Liver (tissue), 9 donors: ENCODE measurements around the gene GBE1. TPM values are rescaled to one million over a fixed set of nuclear protein-coding genes. Genes with fewer than 3 reads are reported as not detected.

Experiments used
- DNase-seq: peaks from one replicate; pipeline ENCODE4 v3.0.0-alpha.2; 2017; ENCODE audit warnings: low spot score
- H3K27ac ChIP-seq, 2 donors: one replicate each; pipeline ENCODE4 v1.7.0; 2013; ENCODE audit warnings: inconsistent platforms in 2 of 2, low read length in 2 of 2, control low read depth in 1 of 2, low read depth in 1 of 2, mild to moderate bottlenecking in 1 of 2
- H3K27me3 ChIP-seq, 4 donors: one replicate each; pipeline versions ENCODE4 v1.6.1 to v1.7.0; 2013; ENCODE audit warnings: low read length in 3 of 4, inconsistent platforms in 1 of 4, mild to moderate bottlenecking in 1 of 4, moderate library complexity in 1 of 4; ENCODE audit not compliant: control insufficient read depth in 4 of 4, insufficient read depth in 4 of 4
- H3K36me3 ChIP-seq, 4 donors: one replicate each; pipeline versions ENCODE4 v1.6.1 to v1.7.0; 2013; ENCODE audit warnings: low read length in 3 of 4, mild to moderate bottlenecking in 3 of 4, low read depth in 1 of 4, moderate library complexity in 1 of 4; ENCODE audit not compliant: control insufficient read depth in 4 of 4, insufficient read depth in 3 of 4
- H3K4me1 ChIP-seq, 4 donors: one replicate each; pipeline versions ENCODE4 v1.6.1 to v1.7.0; 2013; ENCODE audit warnings: low read length in 3 of 4, mild to moderate bottlenecking in 3 of 4, moderate library complexity in 1 of 4; ENCODE audit not compliant: control insufficient read depth in 4 of 4, insufficient read depth in 4 of 4
- H3K4me3 ChIP-seq, 3 donors: one replicate each; pipeline versions ENCODE4 v1.6.1 to v1.7.0; 2013; ENCODE audit warnings: low read length in 3 of 3, control low read depth in 1 of 3, low read depth in 1 of 3, mild to moderate bottlenecking in 1 of 3
- H3K9ac ChIP-seq, 2 donors: one replicate each; pipeline ENCODE4 v1.7.0; 2013; ENCODE audit warnings: low read length in 2 of 2, mild to moderate bottlenecking in 2 of 2, moderate library complexity in 2 of 2, control low read depth in 1 of 2, low read depth in 1 of 2
- H3K9me3 ChIP-seq, 4 donors: one replicate each; pipeline versions ENCODE4 v1.6.1 to v1.7.0; 2013; ENCODE audit warnings: low read length in 3 of 4; ENCODE audit not compliant: control insufficient read depth in 4 of 4
- EGR1 ChIP-seq, 2 donors: IDR thresholded peaks; 2 replicates each; pipeline ENCODE4 v1.6.1; 2016 to 2018; ENCODE audit warnings: antibody characterized with exemption in 2 of 2, low read depth in 2 of 2
- FOXA1 ChIP-seq: IDR thresholded peaks from 2 replicates; pipeline ENCODE4 v1.6.1; 2016; ENCODE audit warnings: antibody characterized with exemption
- FOXA2 ChIP-seq: IDR thresholded peaks from 2 replicates; pipeline ENCODE4 v1.6.1; 2016; ENCODE audit warnings: antibody characterized with exemption
- HNF4A ChIP-seq, 2 donors: conservative IDR thresholded peaks; 2 replicates each; pipeline ENCODE4 v1.6.1; 2016; ENCODE audit warnings: antibody characterized with exemption in 2 of 2, mild to moderate bottlenecking in 2 of 2
- HNF4G ChIP-seq: IDR thresholded peaks from 2 replicates; pipeline ENCODE4 v1.6.1; 2016; ENCODE audit warnings: antibody characterized with exemption
- NR2F2 ChIP-seq: IDR thresholded peaks from 2 replicates; pipeline ENCODE4 v1.6.1; 2016; ENCODE audit warnings: antibody characterized with exemption
- RAD21 ChIP-seq, 2 donors: IDR thresholded peaks; 2 replicates each; pipeline ENCODE4 v1.6.1; 2016; ENCODE audit warnings: antibody characterized with exemption in 2 of 2, mild to moderate bottlenecking in 2 of 2
- RXRA ChIP-seq, 2 donors: IDR thresholded peaks; 2 replicates each; pipeline ENCODE4 v1.6.1; 2017 to 2018; ENCODE audit warnings: antibody characterized with exemption in 2 of 2, mild to moderate bottlenecking in 1 of 2
- YY1 ChIP-seq: IDR thresholded peaks from 2 replicates; pipeline ENCODE4 v1.6.1; 2016; ENCODE audit warnings: antibody characterized with exemption, mild to moderate bottlenecking
- WGBS: extraction: QIAGEN DNeasy Blood & Tissue Kit; methylation state at CpG from one replicate; pipeline ENCODE4 v1.1.7; 2013; 5-methylcytosine and 5-hydroxymethylcytosine counted together
- polyA plus RNA-seq, 2 donors: library from polyadenylated mRNA; stranded (reverse) in 1 of 2; unstranded in 1 of 2; fragments of 200-250 nt in 1 of 2; fragments of >200 nt in 1 of 2; fragmentation: Nextera tagmentation in 1 of 2; extraction: Ambion mirVana in 1 of 2; gene quantifications; one replicate each; pipeline versions ENCODE4 v1.2.1 to v1.2.3, GENCODE V29; 2013 to 2015
- total RNA-seq, 2 donors: library from RNA; depleted of rRNA; stranded (reverse); fragments of >200 nt; gene quantifications; one replicate each; pipeline ENCODE4 v1.2.3, GENCODE V29; 2014
- TF ChIP-seq, protein P1 (sequence below): IDR thresholded peaks from 2 replicates; pipeline ENCODE4 v1.6.1; 2016; ENCODE audit warnings: antibody characterized with exemption
- TF ChIP-seq, protein P2 (sequence below): fragments of 150-350 bp; IDR thresholded peaks from 2 replicates; pipeline ENCODE4 v1.5.1; 2017; ENCODE audit warnings: improper control_type of control experiment, low read depth, low read length; ENCODE audit not compliant: missing input control
- TF ChIP-seq, protein P3 (sequence below): IDR thresholded peaks from 2 replicates; pipeline ENCODE4 v1.6.1; 2016; ENCODE audit warnings: antibody characterized with exemption
- TF ChIP-seq, protein P4 (sequence below): IDR thresholded peaks from 2 replicates; pipeline ENCODE4 v1.6.1; 2016; ENCODE audit warnings: antibody characterized with exemption
- TF ChIP-seq, protein P5 (sequence below): IDR thresholded peaks from 2 replicates; pipeline ENCODE4 v1.6.1; 2016; ENCODE audit warnings: antibody characterized with exemption, mild to moderate bottlenecking
- donor health status: healthy.
- donor health status: healthy.
- donor health status: healthy.
- donor health status: healthy.
- donor health status: healthy.

GBE1 gene
- total and polyA plus RNA-seq, 4 donors, result 22.5 to 95.6 (median 25.8) TPM

DNA sequence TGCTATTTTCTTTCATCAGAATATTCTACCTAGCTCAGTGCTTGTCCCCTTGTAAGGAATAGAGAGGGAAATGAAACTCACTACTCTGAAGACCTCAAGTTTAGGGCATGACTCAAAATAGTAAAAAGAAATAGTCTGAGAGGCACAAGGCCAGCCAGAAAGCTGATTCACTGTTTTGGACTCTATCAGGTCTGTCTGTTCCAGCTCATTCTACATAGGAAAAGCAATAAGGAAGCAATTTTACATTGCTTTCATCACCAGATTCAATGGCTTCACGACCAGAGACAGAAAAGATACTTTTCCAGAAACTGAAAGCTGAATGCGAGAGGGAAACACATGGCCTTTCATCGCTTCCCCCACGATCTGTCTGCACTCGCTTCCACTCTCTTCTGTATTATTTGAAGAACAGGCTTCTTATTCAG lies 276.0 kb downstream of the GBE1 start (continued):
- TF ChIP-seq, protein P1, sequence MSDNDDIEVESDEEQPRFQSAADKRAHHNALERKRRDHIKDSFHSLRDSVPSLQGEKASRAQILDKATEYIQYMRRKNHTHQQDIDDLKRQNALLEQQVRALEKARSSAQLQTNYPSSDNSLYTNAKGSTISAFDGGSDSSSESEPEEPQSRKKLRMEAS, result no peak
- TF ChIP-seq, protein P2, sequence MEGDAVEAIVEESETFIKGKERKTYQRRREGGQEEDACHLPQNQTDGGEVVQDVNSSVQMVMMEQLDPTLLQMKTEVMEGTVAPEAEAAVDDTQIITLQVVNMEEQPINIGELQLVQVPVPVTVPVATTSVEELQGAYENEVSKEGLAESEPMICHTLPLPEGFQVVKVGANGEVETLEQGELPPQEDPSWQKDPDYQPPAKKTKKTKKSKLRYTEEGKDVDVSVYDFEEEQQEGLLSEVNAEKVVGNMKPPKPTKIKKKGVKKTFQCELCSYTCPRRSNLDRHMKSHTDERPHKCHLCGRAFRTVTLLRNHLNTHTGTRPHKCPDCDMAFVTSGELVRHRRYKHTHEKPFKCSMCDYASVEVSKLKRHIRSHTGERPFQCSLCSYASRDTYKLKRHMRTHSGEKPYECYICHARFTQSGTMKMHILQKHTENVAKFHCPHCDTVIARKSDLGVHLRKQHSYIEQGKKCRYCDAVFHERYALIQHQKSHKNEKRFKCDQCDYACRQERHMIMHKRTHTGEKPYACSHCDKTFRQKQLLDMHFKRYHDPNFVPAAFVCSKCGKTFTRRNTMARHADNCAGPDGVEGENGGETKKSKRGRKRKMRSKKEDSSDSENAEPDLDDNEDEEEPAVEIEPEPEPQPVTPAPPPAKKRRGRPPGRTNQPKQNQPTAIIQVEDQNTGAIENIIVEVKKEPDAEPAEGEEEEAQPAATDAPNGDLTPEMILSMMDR, result no peak
- no peak for TF ChIP-seq YY1
- no peak for TF ChIP-seq RAD21 (IDR thresholded peaks at IDR 0.05)
- no peak for TF ChIP-seq EGR1 (IDR thresholded peaks at IDR 0.05; ENCODE audit: low read depth in 2 of 2)

DNA sequence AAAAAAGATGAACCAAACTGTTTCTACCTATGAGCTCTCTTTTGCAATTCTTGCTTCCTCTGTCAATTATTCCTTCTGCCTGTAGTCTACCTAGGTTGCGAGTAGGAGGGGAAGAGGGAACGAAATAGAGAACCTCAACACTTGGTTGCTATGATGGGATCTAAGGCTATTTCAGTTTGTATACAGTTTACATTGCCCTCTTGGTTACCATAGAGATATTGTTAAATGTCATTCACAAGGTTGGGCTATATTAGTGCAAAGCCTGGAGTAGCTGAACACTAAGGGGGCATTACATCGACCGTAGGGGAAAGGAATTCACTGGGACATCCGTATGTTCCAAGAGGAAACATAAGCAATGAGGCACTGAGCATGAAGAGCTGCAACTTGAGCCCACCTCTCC lies 276.9 kb downstream of the GBE1 start:
- no peak for TF ChIP-seq YY1
- TF ChIP-seq FOXA1, result no peak
- TF ChIP-seq, protein P3, sequence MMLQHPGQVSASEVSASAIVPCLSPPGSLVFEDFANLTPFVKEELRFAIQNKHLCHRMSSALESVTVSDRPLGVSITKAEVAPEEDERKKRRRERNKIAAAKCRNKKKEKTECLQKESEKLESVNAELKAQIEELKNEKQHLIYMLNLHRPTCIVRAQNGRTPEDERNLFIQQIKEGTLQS, result no peak
- TF ChIP-seq, protein P2, result no peak
- no peak for TF ChIP-seq RXRA (IDR thresholded peaks at IDR 0.05)
- no peak for TF ChIP-seq FOXA2
- TF ChIP-seq, protein P4, sequence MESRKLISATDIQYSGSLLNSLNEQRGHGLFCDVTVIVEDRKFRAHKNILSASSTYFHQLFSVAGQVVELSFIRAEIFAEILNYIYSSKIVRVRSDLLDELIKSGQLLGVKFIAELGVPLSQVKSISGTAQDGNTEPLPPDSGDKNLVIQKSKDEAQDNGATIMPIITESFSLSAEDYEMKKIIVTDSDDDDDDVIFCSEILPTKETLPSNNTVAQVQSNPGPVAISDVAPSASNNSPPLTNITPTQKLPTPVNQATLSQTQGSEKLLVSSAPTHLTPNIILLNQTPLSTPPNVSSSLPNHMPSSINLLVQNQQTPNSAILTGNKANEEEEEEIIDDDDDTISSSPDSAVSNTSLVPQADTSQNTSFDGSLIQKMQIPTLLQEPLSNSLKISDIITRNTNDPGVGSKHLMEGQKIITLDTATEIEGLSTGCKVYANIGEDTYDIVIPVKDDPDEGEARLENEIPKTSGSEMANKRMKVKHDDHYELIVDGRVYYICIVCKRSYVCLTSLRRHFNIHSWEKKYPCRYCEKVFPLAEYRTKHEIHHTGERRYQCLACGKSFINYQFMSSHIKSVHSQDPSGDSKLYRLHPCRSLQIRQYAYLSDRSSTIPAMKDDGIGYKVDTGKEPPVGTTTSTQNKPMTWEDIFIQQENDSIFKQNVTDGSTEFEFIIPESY, result no peak
- no peak for TF ChIP-seq HNF4G
- TF ChIP-seq EGR1 (IDR thresholded peaks at IDR 0.05; ENCODE audit: low read depth in 2 of 2), result no peak
- no peak for TF ChIP-seq HNF4A (conservative IDR thresholded peaks at IDR 0.05)
- TF ChIP-seq, protein P5, sequence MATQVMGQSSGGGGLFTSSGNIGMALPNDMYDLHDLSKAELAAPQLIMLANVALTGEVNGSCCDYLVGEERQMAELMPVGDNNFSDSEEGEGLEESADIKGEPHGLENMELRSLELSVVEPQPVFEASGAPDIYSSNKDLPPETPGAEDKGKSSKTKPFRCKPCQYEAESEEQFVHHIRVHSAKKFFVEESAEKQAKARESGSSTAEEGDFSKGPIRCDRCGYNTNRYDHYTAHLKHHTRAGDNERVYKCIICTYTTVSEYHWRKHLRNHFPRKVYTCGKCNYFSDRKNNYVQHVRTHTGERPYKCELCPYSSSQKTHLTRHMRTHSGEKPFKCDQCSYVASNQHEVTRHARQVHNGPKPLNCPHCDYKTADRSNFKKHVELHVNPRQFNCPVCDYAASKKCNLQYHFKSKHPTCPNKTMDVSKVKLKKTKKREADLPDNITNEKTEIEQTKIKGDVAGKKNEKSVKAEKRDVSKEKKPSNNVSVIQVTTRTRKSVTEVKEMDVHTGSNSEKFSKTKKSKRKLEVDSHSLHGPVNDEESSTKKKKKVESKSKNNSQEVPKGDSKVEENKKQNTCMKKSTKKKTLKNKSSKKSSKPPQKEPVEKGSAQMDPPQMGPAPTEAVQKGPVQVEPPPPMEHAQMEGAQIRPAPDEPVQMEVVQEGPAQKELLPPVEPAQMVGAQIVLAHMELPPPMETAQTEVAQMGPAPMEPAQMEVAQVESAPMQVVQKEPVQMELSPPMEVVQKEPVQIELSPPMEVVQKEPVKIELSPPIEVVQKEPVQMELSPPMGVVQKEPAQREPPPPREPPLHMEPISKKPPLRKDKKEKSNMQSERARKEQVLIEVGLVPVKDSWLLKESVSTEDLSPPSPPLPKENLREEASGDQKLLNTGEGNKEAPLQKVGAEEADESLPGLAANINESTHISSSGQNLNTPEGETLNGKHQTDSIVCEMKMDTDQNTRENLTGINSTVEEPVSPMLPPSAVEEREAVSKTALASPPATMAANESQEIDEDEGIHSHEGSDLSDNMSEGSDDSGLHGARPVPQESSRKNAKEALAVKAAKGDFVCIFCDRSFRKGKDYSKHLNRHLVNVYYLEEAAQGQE, result no peak
- TF ChIP-seq, protein P1, result no peak
- TF ChIP-seq NR2F2, result no peak
- Histone ChIP-seq H3K9me3 (no peaks in the 10 kb centered on the region), H3K27me3 (no peaks in the 10 kb centered on the region), H3K4me3 (no peak overlapping the region), H3K9ac (no peak overlapping the region), H3K36me3 (no peaks in the 10 kb centered on the region), H3K4me1 (no peaks in the 10 kb centered on the region), H3K27ac (no peak overlapping the region)
- no peak for DNase-seq
- WGBS, result 83% methylated on average over 5 of the region's 5 CpGs
